Lower leg skin (tissue), 4 donors: ENCODE results near the gene EML6. TPM values are rescaled to one million over a fixed set of nuclear protein-coding genes. Genes with fewer than 3 reads are reported as not detected.
A peak's percentile ranks its signal among the peaks of the same experiment; 100 is the strongest.

Experiments
- DNase-seq, 2 donors: peaks; one replicate each; pipeline ENCODE4 v3.0.0-alpha.2; 2019; ENCODE audit warnings: low spot score in 2 of 2
- H3K4me3 ChIP-seq: fragments of 200-600 bp; sonication (generic); 2 replicates; pipeline ENCODE4 v1.5.1; 2017; ENCODE audit warnings: mild to moderate bottlenecking, low read depth; ENCODE audit not compliant: poor library complexity, severe bottlenecking
- CTCF ChIP-seq, 3 donors: fragments of 450-650 bp; IDR thresholded peaks; one replicate each; pipeline ENCODE4 v1.5.1; 2016; ENCODE audit warnings: antibody characterized with exemption in 3 of 3, mild to moderate bottlenecking in 3 of 3, moderate library complexity in 2 of 3
- POLR2A ChIP-seq, 2 donors: fragments of 450-650 bp; IDR thresholded peaks; one replicate each; pipeline ENCODE4 v1.6.1; 2016 to 2017; ENCODE audit warnings: antibody characterized with exemption in 2 of 2, mild to moderate bottlenecking in 1 of 2, moderate library complexity in 1 of 2
- WGBS, 2 donors: methylation state at CpG; one replicate each; pipeline ENCODE4 v1.1.5; 2018; 5-methylcytosine and 5-hydroxymethylcytosine counted together
- intact Hi-C: fragments of 100-400 bp; cut with DNase I; formaldehyde crosslinking; loops from one replicate; pipeline ENCODE4 v1.15.0; 2023; ENCODE audit warnings: low total_unique reads
- total RNA-seq, 4 donors: library from RNA; depleted of rRNA; stranded (reverse); fragments of >200 nt; gene quantifications; one replicate each; pipeline ENCODE4 v1.1.0, GENCODE V29; 2016

Gene EML6
- total RNA-seq, 4 donors from 2014 or later, result 1.8 to 4.4 (median 3.3) TPM

DNA sequence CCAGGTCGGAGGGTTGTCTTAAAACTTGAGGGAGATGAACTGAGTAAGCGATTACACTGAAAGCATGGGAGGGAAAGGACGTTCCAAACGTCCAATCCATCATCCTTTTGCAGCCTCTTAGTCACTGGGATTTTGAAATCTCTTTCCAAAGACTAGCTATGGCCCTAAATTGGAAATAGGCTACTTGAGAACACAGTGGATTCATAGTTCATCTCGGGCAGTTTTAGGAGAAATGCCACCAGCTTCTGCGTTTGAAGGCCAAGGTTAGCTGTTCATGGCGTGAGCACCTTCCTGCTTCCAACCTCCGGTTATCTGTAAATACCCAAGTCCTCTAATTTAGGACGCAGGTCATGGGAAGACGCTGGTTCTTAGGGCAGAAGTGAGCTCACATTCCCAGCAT lies 821 bp upstream of the EML6 start:
- no peak for DNase-seq
- intact Hi-C loops, result loop anchor here (10.0 kb wide), 1 partner anchor 112 kb away; no protein-coding TSS in a partner anchor
- peak overlapping the region; percentile 39 for H3K4me3 ChIP-seq
- 7 to 20% methylated on average over 10 of the region's 10 CpGs for WGBS, 2 donors
- TF ChIP-seq CTCF (IDR thresholded peaks at IDR 0.05) (no peak), POLR2A (IDR thresholded peaks at IDR 0.05) (no peak)

GRCh38 chr2:54723996-54724559 lies 616 bp downstream of the EML6 start:
- intact Hi-C loops, result loop anchor here (10.0 kb wide), 1 partner anchor 111 kb away; no protein-coding TSS in a partner anchor
- no peak for DNase-seq
- peak overlapping the region; percentile 49 for H3K4me3 ChIP-seq
- 0% methylated on average over 22 to 23 of the region's 23 CpGs for WGBS, 2 donors
- TF ChIP-seq CTCF (IDR thresholded peaks at IDR 0.05) (no peak), POLR2A (IDR thresholded peaks at IDR 0.05) (no peak)

- TF ChIP-seq POLR2A (IDR thresholded peaks at IDR 0.05) (no peak), CTCF (IDR thresholded peaks at IDR 0.05) (no peak)
- H3K4me3 ChIP-seq, result peak overlapping the region; percentile 32
- intact Hi-C loops, result loop anchor here (10.0 kb wide), 1 partner anchor 110 kb away; no protein-coding TSS in a partner anchor
- WGBS, 2 donors, result 5 to 8% methylated on average over 27 to 53 of the region's 87 CpGs
- DNase-seq, result peak in 1 of 2 donors; percentile 86
Observed at GRCh38 chr2:54724560-54725342, 1.3 kb downstream of the EML6 start.

DNA sequence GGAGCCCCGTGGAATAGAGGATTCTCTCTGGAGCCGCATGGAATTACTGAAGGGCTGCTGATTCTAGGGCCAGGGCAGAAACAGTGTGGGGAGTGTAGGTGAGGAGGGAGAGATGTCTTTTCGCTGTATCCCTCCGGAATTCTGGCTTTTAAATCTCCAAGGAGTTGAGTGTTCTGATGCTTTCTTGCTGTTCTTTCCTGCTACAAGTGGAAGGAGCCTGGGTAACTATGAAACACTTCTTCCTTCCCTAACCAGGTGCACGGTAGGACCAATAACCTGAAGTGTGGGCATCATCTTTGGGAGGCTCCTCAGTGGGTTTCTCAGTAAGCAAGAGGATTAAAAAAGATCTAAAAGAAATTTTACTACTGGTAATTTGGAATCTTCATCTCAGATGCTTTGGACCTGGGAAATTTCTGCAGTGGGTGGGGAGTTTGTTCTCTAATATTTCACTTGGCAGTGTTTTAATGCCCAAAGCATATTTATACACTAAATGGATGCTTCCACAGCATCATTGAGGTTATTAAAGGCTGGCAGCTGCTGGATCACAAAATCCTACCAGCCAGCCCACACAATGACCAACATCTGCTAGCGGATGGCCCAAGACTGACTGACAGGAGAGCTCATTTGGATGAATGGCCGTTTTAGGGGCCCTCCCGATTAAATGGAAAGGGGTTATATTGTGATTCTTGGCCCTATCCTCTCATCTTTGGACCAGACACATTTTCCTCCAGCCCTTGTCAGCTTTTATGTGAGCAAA lies 2.1 kb downstream of the EML6 start:
- no peak for TF ChIP-seq POLR2A (IDR thresholded peaks at IDR 0.05)
- no peak for TF ChIP-seq CTCF (IDR thresholded peaks at IDR 0.05)
- intact Hi-C loops, result loop anchor here (10.0 kb wide), 1 partner anchor 109 kb away; no protein-coding TSS in a partner anchor
- DNase-seq, result no peak
- no peak overlapping the region for H3K4me3 ChIP-seq
- WGBS, 2 donors, result 59 to 60% methylated on average over 8 of the region's 8 CpGs

GRCh38 chr2:54726431-54726830 lies 3.0 kb downstream of the EML6 start:
- DNase-seq, result no peak
- H3K4me3 ChIP-seq, result no peak overlapping the region
- intact Hi-C loops, result loop anchor here (10.0 kb wide), 1 partner anchor 108 kb away; no protein-coding TSS in a partner anchor
- TF ChIP-seq CTCF (IDR thresholded peaks at IDR 0.05), result no peak
- TF ChIP-seq POLR2A (IDR thresholded peaks at IDR 0.05), result no peak
- WGBS, 2 donors, result 91% methylated on average over 1 of the region's 1 CpG
